Activated naive CD4-positive, alpha-beta T cell treated with anti-CD3 and anti-CD28 coated beads, Interleukin-2, amount 50 U/mL, for 16 hours (primary cell): ENCODE data around the gene DUSP16.

ENCODE experiments used
- DNase-seq: peaks from one replicate; pipeline ENCODE4 v3.0.0-alpha.2; 2020

Gene DUSP16

GRCh38 chr12:12436831-12437345 is 125.8 kb downstream of the DUSP16 start:
- no peak for DNase-seq

DNA sequence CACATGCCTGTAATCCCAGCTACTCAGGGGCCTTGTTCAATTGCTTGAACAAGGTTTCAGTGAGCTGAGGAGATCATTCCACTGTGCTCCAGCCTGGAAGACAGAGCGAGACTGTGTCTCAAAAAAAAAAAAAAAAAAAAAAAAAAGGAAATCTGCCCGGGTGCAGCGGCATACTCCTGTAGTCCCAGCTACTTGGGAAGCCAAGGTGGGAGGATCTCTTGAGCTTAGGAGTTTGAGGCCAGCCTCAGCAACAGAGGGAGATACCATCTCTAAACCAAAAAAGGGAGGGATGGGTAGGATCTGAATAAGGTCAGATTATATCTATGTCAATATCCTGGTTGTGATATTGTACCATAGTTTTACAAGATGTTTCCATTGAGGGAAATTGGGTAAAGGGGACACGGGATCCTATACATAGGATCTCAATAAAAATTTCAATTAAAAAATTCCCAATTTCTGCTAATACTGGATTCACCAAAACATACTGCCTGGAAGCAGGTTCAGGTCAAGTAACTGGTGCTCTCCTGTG is 129.4 kb downstream of the DUSP16 start:
- no peak for DNase-seq

- DNase-seq: no peak
Observed at GRCh38 chr12:12432364-12432763, 130.3 kb downstream of the DUSP16 start.

- DNase-seq: no peak
Observed at GRCh38 chr12:12428961-12429657, 133.6 kb downstream of the DUSP16 start.

DNA sequence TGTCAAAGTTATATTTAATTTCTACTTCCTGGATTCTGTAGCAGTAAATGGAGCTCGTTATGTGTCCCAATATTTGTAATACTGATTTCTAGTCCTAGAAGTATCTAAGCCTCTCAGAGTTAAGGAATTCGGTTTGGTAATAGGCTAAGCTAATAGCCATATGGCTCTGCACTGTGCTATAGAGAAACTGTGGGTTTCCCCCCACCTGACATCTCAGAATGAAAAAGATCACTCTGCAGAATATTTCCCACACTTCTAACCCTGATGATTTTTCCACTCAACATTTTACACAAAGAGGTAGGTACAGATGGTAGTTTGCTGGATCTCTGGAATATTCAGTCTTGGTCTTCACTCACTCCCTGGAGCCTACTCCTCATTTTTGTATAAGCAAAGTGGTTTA is 134.6 kb downstream of the DUSP16 start:
- DNase-seq: no peak

- DNase-seq: no peak
Observed at GRCh38 chr12:12427568-12427967, 135.1 kb downstream of the DUSP16 start.

DNA sequence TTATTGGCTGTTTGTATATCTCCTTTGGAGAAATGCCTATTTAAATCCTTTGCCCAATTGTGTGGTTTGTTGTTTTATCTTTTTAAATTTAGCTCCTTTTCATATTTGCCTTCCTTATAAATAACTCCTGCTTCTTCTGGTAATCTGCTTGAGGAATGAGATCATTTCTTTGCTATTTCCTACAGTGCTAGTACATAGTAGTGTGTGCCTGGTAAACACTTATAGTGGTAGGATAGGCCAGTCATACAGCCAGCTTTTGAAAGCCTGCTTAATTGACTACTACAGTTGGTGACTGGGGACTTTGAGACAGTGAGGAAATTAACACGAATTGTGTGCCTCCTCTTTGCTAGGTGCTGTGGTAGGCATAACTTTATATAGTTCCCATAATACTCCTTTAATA is 137.0 kb downstream of the DUSP16 start:
- no peak for DNase-seq

DNA sequence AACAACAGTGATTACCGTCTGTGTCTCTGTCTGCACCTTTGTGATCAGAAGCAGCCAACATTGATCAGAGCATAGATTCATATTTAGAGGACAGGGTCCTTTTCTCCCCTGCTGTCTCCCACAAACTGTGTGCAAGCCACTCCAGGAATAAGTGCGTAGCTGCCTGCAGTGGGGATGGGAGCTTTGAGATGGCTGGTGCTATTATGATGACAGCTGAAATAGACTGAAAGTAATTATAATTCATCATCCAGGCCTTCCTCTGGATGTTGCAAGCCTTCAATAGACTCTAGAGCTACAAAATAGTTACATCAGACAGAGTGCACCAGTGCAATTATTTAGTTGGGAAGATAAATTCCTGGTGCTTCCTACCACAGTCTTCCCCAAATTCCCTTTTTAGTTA is 137.7 kb downstream of the DUSP16 start:
- no peak for DNase-seq
